SHP77 treated with DMSO at 0.1 percent for 48 hours (cell line): ENCODE data around the gene KLHL42.
"Not testable (repeated sequence)": the region's sequence is repeated elsewhere in the genome, so short reads cannot be mapped to it uniquely, and the experiment has no call there.

ENCODE experiments used
- DNase-seq: peaks from one replicate; lab custom pipeline; 2025; lab: John Stamatoyannopoulos, UW

KLHL42 gene

GRCh38 chr12:27817766-27818165, 37.7 kb downstream of the KLHL42 start:
- no peak for DNase-seq

GRCh38 chr12:27818401-27818918, 38.4 kb downstream of the KLHL42 start:
- DNase-seq = peak; percentile 89

- DNase-seq = no peak
Observed at GRCh38 chr12:27820564-27820963, 40.5 kb downstream of the KLHL42 start.

- DNase-seq = peak; percentile 75
Observed at GRCh38 chr12:27821259-27821973, 41.4 kb downstream of the KLHL42 start.

- no peak for DNase-seq
Observed at GRCh38 chr12:27822076-27822712, 42.2 kb downstream of the KLHL42 start.

- no peak for DNase-seq
Observed at GRCh38 chr12:27823038-27823437, 43.0 kb downstream of the KLHL42 start.

GRCh38 chr12:27824126-27824842, 44.3 kb downstream of the KLHL42 start:
- DNase-seq = no peak

GRCh38 chr12:27826076-27826475, 46.0 kb downstream of the KLHL42 start:
- DNase-seq = no peak

GRCh38 chr12:27828196-27828595, 48.2 kb downstream of the KLHL42 start:
- no peak for DNase-seq

- no peak for DNase-seq
Observed at GRCh38 chr12:27838543-27839185, 58.6 kb downstream of the KLHL42 start.

- DNase-seq = no peak
Observed at GRCh38 chr12:27840229-27840999, 60.4 kb downstream of the KLHL42 start.

GRCh38 chr12:27841392-27841882, 61.4 kb downstream of the KLHL42 start:
- no peak for DNase-seq

- DNase-seq = no peak
Observed at GRCh38 chr12:27843714-27844245, 63.7 kb downstream of the KLHL42 start.

GRCh38 chr12:27844366-27845090, 64.5 kb downstream of the KLHL42 start:
- no peak for DNase-seq

GRCh38 chr12:27845187-27845586, 65.2 kb downstream of the KLHL42 start:
- no peak for DNase-seq

GRCh38 chr12:27845706-27846105, 65.7 kb downstream of the KLHL42 start:
- not testable (repeated sequence) for DNase-seq

GRCh38 chr12:27847293-27847692, 67.3 kb downstream of the KLHL42 start:
- not testable (repeated sequence) for DNase-seq

- DNase-seq = no peak
Observed at GRCh38 chr12:27851311-27851710, 71.3 kb downstream of the KLHL42 start.

- no peak for DNase-seq
Observed at GRCh38 chr12:27852117-27852516, 72.1 kb downstream of the KLHL42 start.
